Measurements from ENCODE around the gene TOR1AIP2. TPM values are rescaled to one million over a fixed set of nuclear protein-coding genes. Genes with fewer than 3 reads are reported as not detected.

The TOR1AIP2 gene
- total and polyA plus RNA-seq, 2 of the 13 experiments (the other 11 are each of a cell fraction or from before 2014, with no cell fraction given): 35.2 to 65.8 TPM

GRCh38 chr1:179840107-179840506 lies 37.5 kb downstream of the TOR1AIP2 start:
- ATAC-seq (no peak), FAIRE-seq (no peak), DNase-seq (ENCODE audit: low spot score) (no peak)
- ChIA-PET CTCF (ENCODE audit: low intra/inter-chr PET ratio, low total read pairs) (no interaction called here), POLR2A (no interaction called here)
- intact Hi-C loops (cut with micrococcal nuclease; ENCODE audit: unreplicated experiment) (no loop called here), in situ Hi-C loops (cut with HindIII; ENCODE audit: extremely low pct_ligation_motif_present, low pct_unique_long_range_greater_than_20kb) (no loop called here)
- no peaks in the 10 kb centered on the region for H3K27me3 ChIP-seq (ENCODE audit: control insufficient read depth in 1 of 2, insufficient read depth in 2 of 2, low read length in 2 of 2)
- H3K4me1 ChIP-seq (ENCODE audit: insufficient read depth, low read length): no peaks in the 10 kb centered on the region
- no peak overlapping the region for H3K4me2 ChIP-seq (ENCODE audit: low read depth, low read length)
- peaks cover 1 to 8% of the 10 kb centered on the region in 2 experiments; a peak in 1 of 5 replicates for H3K36me3 ChIP-seq (replicated peaks in 1 of 2; ENCODE audit: control insufficient read depth in 1 of 2, insufficient read depth in 2 of 2, low read length in 2 of 2)
- H3K79me2 ChIP-seq (ENCODE audit: insufficient read depth, low read length): no peaks in the 10 kb centered on the region
- TF ChIP-seq ZNF33B (CRISPR knock-in tag; IDR thresholded peaks at IDR 0.05) (no peak), ZNF337 (CRISPR knock-in tag; IDR thresholded peaks at IDR 0.05; ENCODE audit: borderline replicate concordance, low read depth) (no peak), MYNN (CRISPR knock-in tag; IDR thresholded peaks at IDR 0.05; ENCODE audit: low read depth) (no peak), SP5 (CRISPR knock-in tag; IDR thresholded peaks at IDR 0.05; ENCODE audit: borderline replicate concordance, low read depth) (no peak), GZF1 (CRISPR knock-in tag; IDR thresholded peaks at IDR 0.05) (no peak), DR1 (CRISPR knock-in tag; IDR thresholded peaks at IDR 0.05) (no peak), ZNF484 (CRISPR knock-in tag; IDR thresholded peaks at IDR 0.05; ENCODE audit: borderline replicate concordance, low read depth) (no peak), BHLHE40 (IDR thresholded peaks at IDR 0.05; ENCODE audit: low read length) (no peak), SALL2 (CRISPR knock-in tag; IDR thresholded peaks at IDR 0.05) (no peak), ZNF629 (CRISPR knock-in tag; conservative IDR thresholded peaks at IDR 0.05) (no peak), ZNF512 (CRISPR knock-in tag; IDR thresholded peaks at IDR 0.05) (no peak), ZNF788 (CRISPR knock-in tag; IDR thresholded peaks at IDR 0.05; ENCODE audit: borderline replicate concordance) (no peak), RNF2 (conservative IDR thresholded peaks at IDR 0.05; ENCODE audit: low read depth) (no peak), SP2 (CRISPR knock-in tag; IDR thresholded peaks at IDR 0.05) (no peak), ZNF839 (CRISPR knock-in tag; IDR thresholded peaks at IDR 0.05; ENCODE audit: borderline replicate concordance) (no peak), NFIC (IDR thresholded peaks at IDR 0.05; ENCODE audit: low read length) (no peak), ZFYVE20 (CRISPR knock-in tag; IDR thresholded peaks at IDR 0.05; ENCODE audit: borderline replicate concordance, low read depth) (no peak), MLX (CRISPR knock-in tag; IDR thresholded peaks at IDR 0.05) (no peak), HOXA9 (CRISPR knock-in tag; IDR thresholded peaks at IDR 0.05; ENCODE audit: borderline replicate concordance) (no peak)
- no peak overlapping the region for H3K4me3 ChIP-seq (replicated peaks in 1 of 3; ENCODE audit: insufficient read depth in 1 of 3, low read depth in 2 of 3, low read length in 3 of 3)
- no peaks in the 10 kb centered on the region for H4K20me1 ChIP-seq (ENCODE audit: insufficient read depth, low read length)
- BruUV-seq (replicated peaks): no TSS peak
- H3K9ac ChIP-seq (ENCODE audit: insufficient read depth, low read depth, low read length): no peak overlapping the region
- no peaks in the 10 kb centered on the region for H3K9me3 ChIP-seq (ENCODE audit: low read length)
- WGBS (ENCODE audit: low lambda C conversion rate): 100% methylated on average over 3 of the region's 3 CpGs
- H3K27ac ChIP-seq (ENCODE audit: extremely low read length, insufficient read depth, low read length): no peak overlapping the region
- no peak overlapping the region for H2AFZ ChIP-seq (ENCODE audit: low read length)

All from HepG2 (cell line).